Hepatocyte (in vitro differentiated cells): ENCODE data around the gene CTNNBIP1. TPM values are rescaled to one million over a fixed set of nuclear protein-coding genes. Genes with fewer than 3 reads are reported as not detected.

Source experiments
- DNase-seq: peaks from one replicate; pipeline ENCODE4 v3.0.0-alpha.2; 2016; ENCODE audit warnings: low spot score
- H2AFZ ChIP-seq: fragments of 200-600 bp; sonication (generic); 2 replicates; pipeline ENCODE4 v1.6.0; 2016; ENCODE audit warnings: antibody characterized with exemption, mild to moderate bottlenecking
- H3K27ac ChIP-seq: fragments of 200-600 bp; sonication (generic); 2 replicates; pipeline ENCODE4 v1.5.1; 2016; ENCODE audit warnings: mild to moderate bottlenecking
- H3K27me3 ChIP-seq: fragments of 200-600 bp; sonication (generic); 2 replicates; pipeline ENCODE4 v1.6.1; 2016
- H3K36me3 ChIP-seq: fragments of 200-600 bp; sonication (generic); replicated peaks from 2 replicates; pipeline ENCODE4 v1.5.1; 2016; ENCODE audit warnings: low read depth; ENCODE audit not compliant: insufficient read depth
- H3K4me1 ChIP-seq: fragments of 200-600 bp; sonication (generic); 2 replicates; pipeline ENCODE4 v1.5.1; 2016; ENCODE audit warnings: mild to moderate bottlenecking, moderate library complexity; ENCODE audit not compliant: insufficient read depth
- H3K4me2 ChIP-seq: fragments of 200-600 bp; sonication (generic); 2 replicates; pipeline ENCODE4 v1.6.0; 2016
- H3K4me3 ChIP-seq: fragments of 200-600 bp; sonication (generic); 2 replicates; pipeline ENCODE4 v1.5.1; 2016; ENCODE audit warnings: mild to moderate bottlenecking
- H3K79me2 ChIP-seq: fragments of 200-600 bp; sonication (generic); 2 replicates; pipeline ENCODE4 v1.6.0; 2017; ENCODE audit warnings: mild to moderate bottlenecking
- H3K9me2 ChIP-seq: fragments of 200-600 bp; sonication (generic); replicated peaks from 2 replicates; pipeline ENCODE4 v1.6.0; 2017; ENCODE audit warnings: mild to moderate bottlenecking; ENCODE audit not compliant: insufficient read depth
- H3K9me3 ChIP-seq: fragments of 200-600 bp; sonication (generic); 2 replicates; pipeline ENCODE4 v1.5.1; 2016; ENCODE audit warnings: low read depth, mild to moderate bottlenecking
- H4K20me1 ChIP-seq: fragments of 200-600 bp; sonication (generic); 2 replicates; pipeline ENCODE4 v1.6.0; 2016; ENCODE audit warnings: mild to moderate bottlenecking; ENCODE audit not compliant: insufficient read depth, poor library complexity, severe bottlenecking
- CTCF ChIP-seq: fragments of 200-600 bp; sonication (generic); IDR thresholded peaks from 2 replicates; pipeline ENCODE4 v1.5.1; 2016; ENCODE audit warnings: antibody characterized with exemption, mild to moderate bottlenecking; ENCODE audit not compliant: poor library complexity
- EZH2 ChIP-seq: fragments of 200-600 bp; sonication (generic); IDR thresholded peaks from 2 replicates; pipeline ENCODE4 v1.6.1; 2016; ENCODE audit warnings: antibody characterized with exemption, mild to moderate bottlenecking, borderline replicate concordance
- EZH2phosphoT487 ChIP-seq: fragments of 200-600 bp; sonication (generic); IDR thresholded peaks from one replicate; pipeline ENCODE4 v1.6.1; 2018; ENCODE audit warnings: antibody characterized with exemption, mild to moderate bottlenecking, low read depth, moderate library complexity; ENCODE audit not compliant: unreplicated experiment, severe bottlenecking
- WGBS: methylation state at CpG from one replicate; pipeline ENCODE4 v1.1.6; 2016; ENCODE audit warnings: low lambda C conversion rate; ENCODE audit errors: missing lambda C conversion rate; 5-methylcytosine and 5-hydroxymethylcytosine counted together
- polyA plus RNA-seq: library from polyadenylated mRNA; unstranded; fragments of >200 nt; fragmentation: Nextera tagmentation; extraction: Ambion mirVana; gene quantifications from 2 replicates; pipeline ENCODE4 v1.2.1, GENCODE V29; 2016
- total RNA-seq: library from RNA; depleted of rRNA; stranded (reverse); fragments of >200 nt; gene quantifications from 2 replicates; pipeline ENCODE4 v1.2.3, GENCODE V29; 2014

CTNNBIP1 gene
- total and polyA plus RNA-seq, 2 experiments from 2014 or later, result 25.2 to 49.8 TPM

- H2AFZ ChIP-seq, result no peak overlapping the region
- peak overlapping the region; percentile 37 for H3K27ac ChIP-seq
- DNase-seq, result peak; percentile 73
- no peak overlapping the region for H3K4me2 ChIP-seq
- 77% methylated on average over 18 of the region's 18 CpGs for WGBS
- H3K4me1 ChIP-seq, result no peaks in the 10 kb centered on the region
- H3K79me2 ChIP-seq, result peaks cover 71% of the 10 kb centered on the region
- H3K36me3 ChIP-seq, result no peaks in the 10 kb centered on the region
- no peaks in the 10 kb centered on the region for H4K20me1 ChIP-seq
- no peaks in the 10 kb centered on the region for H3K27me3 ChIP-seq
- no peak overlapping the region for H3K4me3 ChIP-seq
- TF ChIP-seq EZH2phosphoT487 (no peak), CTCF (no peak), EZH2 (no peak)
- no peaks in the 10 kb centered on the region for H3K9me3 ChIP-seq
- H3K9me2 ChIP-seq, result no peaks in the 10 kb centered on the region
Observed at GRCh38 chr1:9900142-9901043, 9.7 kb downstream of the CTNNBIP1 start.

- H3K27ac ChIP-seq, result no peak overlapping the region
- H2AFZ ChIP-seq, result no peak overlapping the region
Observed at GRCh38 chr1:9894115-9894514, 16.0 kb downstream of the CTNNBIP1 start.

GRCh38 chr1:9892563-9893528, 17.2 kb downstream of the CTNNBIP1 start:
- TF ChIP-seq EZH2 (no peak), CTCF (no peak), EZH2phosphoT487 (no peak)
- Histone ChIP-seq H4K20me1 (no peaks in the 10 kb centered on the region), H3K36me3 (no peaks in the 10 kb centered on the region), H3K4me3 (no peak overlapping the region), H3K4me1 (peaks cover 16% of the 10 kb centered on the region), H3K9me3 (no peaks in the 10 kb centered on the region), H3K9me2 (no peaks in the 10 kb centered on the region), H3K27ac (peak overlapping the region; percentile 58), H3K4me2 (no peak overlapping the region), H3K79me2 (peaks cover 26% of the 10 kb centered on the region), H3K27me3 (no peaks in the 10 kb centered on the region), H2AFZ (no peak overlapping the region)
- 73% methylated on average over 14 of the region's 14 CpGs for WGBS
- DNase-seq, result no peak

More at GRCh38 chr1:9894115-9894514, 16.0 kb downstream of the CTNNBIP1 start:
- Histone ChIP-seq H3K27me3 (no peaks in the 10 kb centered on the region), H3K4me2 (no peak overlapping the region), H3K4me1 (peaks cover 16% of the 10 kb centered on the region), H3K9me2 (no peaks in the 10 kb centered on the region), H4K20me1 (no peaks in the 10 kb centered on the region), H3K4me3 (no peak overlapping the region), H3K36me3 (no peaks in the 10 kb centered on the region), H3K9me3 (no peaks in the 10 kb centered on the region), H3K79me2 (peaks cover 33% of the 10 kb centered on the region)
- TF ChIP-seq CTCF (no peak), EZH2 (no peak), EZH2phosphoT487 (no peak)
- WGBS, result 79% methylated on average over 3 of the region's 3 CpGs
- DNase-seq, result no peak
